ENCODE data around the gene NUP153. TPM values are rescaled to one million over a fixed set of nuclear protein-coding genes. Genes with fewer than 3 reads are reported as not detected.

The NUP153 gene
- total and polyA plus RNA-seq, 2 of the 8 experiments (the other 6 are each of a cell fraction or from before 2014, with no cell fraction given), result 47.0 to 84.8 TPM

DNA sequence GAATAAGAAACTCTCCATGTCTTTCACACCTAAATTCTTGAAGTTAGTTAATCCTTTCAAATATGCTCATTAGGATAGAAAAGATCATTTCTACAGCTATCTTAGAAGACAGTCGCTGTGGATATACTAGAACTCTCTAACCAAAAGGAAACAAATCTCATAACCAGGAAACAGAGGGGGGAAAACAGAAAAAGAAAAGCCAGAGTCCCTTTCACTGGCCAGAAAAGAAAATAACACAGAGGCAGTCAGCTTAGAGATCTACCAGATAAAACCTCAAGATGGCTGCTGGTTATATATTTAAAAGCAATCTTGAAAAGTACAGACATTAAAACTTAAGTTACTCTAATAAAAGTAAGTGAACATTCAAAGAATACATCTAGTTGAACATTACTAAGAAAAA is 19.6 kb downstream of the NUP153 start:
- Histone ChIP-seq H2BK120ac (replicated peaks; ENCODE audit: low read depth, low read length) (no peak overlapping the region), H3K79me1 (ENCODE audit: low read depth, low read length) (0 out of 2 replicates have a peak, but pooled peaks cover 2% of the 10 kb centered on the region), H2BK5ac (ENCODE audit: low read depth, low read length) (no peak overlapping the region), H3K4me1 (replicated peaks in 1 of 4; ENCODE audit: control insufficient read depth in 3 of 4, insufficient read depth in 4 of 4, low read length in 3 of 4) (peaks cover 0 to 7% (median 6%) of the 10 kb centered on the region in 4 experiments; a peak in 3 of 7 replicates), H2AFZ (ENCODE audit: low read length) (no peak overlapping the region), H2AK5ac (ENCODE audit: low read depth, low read length) (no peak overlapping the region), H4K91ac (replicated peaks; ENCODE audit: insufficient read length, low read length) (no peak overlapping the region), H3K4me3 (ENCODE audit: extremely low read depth in 1 of 4, insufficient read depth in 2 of 4, low read depth in 3 of 4, low read length in 4 of 4) (no peak overlapping the region), H4K8ac (ENCODE audit: extremely low read depth, insufficient read depth, low read length) (no peak overlapping the region), H2BK15ac (ENCODE audit: low read length) (no peak overlapping the region), H3K14ac (ENCODE audit: insufficient read length) (no peak overlapping the region), H3K9me3 (ENCODE audit: insufficient read depth in 2 of 2, low read depth in 1 of 2, low read length in 1 of 2) (no peaks in the 10 kb centered on the region), H2BK20ac (ENCODE audit: low read length) (no peak overlapping the region), H3K36me3 (ENCODE audit: control insufficient read depth in 2 of 4, insufficient read depth in 4 of 4, low read length in 3 of 4) (peaks cover 4 to 36% (median 9%) of the 10 kb centered on the region in 4 experiments; a peak in 7 of 8 replicates), H3K27me3 (replicated peaks in 1 of 4; ENCODE audit: control insufficient read depth in 3 of 4, extremely low read depth in 1 of 4, insufficient read depth in 3 of 4, low read length in 3 of 4) (no peaks in the 10 kb centered on the region), H3K4me2 (ENCODE audit: insufficient read depth in 1 of 2, low read depth in 2 of 2, low read length in 2 of 2) (no peak overlapping the region), H3K4ac (replicated peaks; ENCODE audit: insufficient read length, low read depth, low read length) (no peak overlapping the region), H2BK12ac (ENCODE audit: low read depth, low read length) (no peak overlapping the region), H3K23ac (ENCODE audit: insufficient read length) (no peak overlapping the region), H3K18ac (ENCODE audit: extremely low read depth, low read length) (no peak overlapping the region), H3K9ac (replicated peaks in 1 of 4; ENCODE audit: extremely low read depth in 1 of 4, low read depth in 3 of 4, low read length in 3 of 4) (no peak overlapping the region), H3K23me2 (ENCODE audit: low read depth, low read length) (no peaks in the 10 kb centered on the region), H3K56ac (replicated peaks; ENCODE audit: insufficient read length, low read depth, low read length) (no peak overlapping the region), H3K27ac (ENCODE audit: low read depth, low read length) (no peak overlapping the region), H3K79me2 (ENCODE audit: control insufficient read depth in 1 of 2, insufficient read depth in 2 of 2, low read length in 2 of 2) (peaks cover 22 to 95% of the 10 kb centered on the region in 2 experiments), H4K20me1 (replicated peaks in 1 of 2; ENCODE audit: control insufficient read depth in 1 of 2, insufficient read depth in 2 of 2, low read length in 2 of 2) (peaks cover 8 to 19% of the 10 kb centered on the region in 2 experiments), H4K5ac (ENCODE audit: insufficient read length, low read depth, low read length) (no peak overlapping the region)
- CTCF ChIA-PET (ENCODE audit: partially characterized antibody), result interaction anchor here (1.1 kb wide), 1 partner anchor 15 kb away, joined by 3 read pairs; no protein-coding TSS in a partner anchor
- WGBS, 2 experiments (ENCODE audit: extremely low coverage in 1 of 2, insufficient coverage in 1 of 2, insufficient read length in 1 of 2, insufficient replicate concordance in 2 of 2, low coverage in 1 of 2, low lambda C conversion rate in 2 of 2, missing lambda C conversion rate in 1 of 2), result 100% methylated on average over 1 of the region's 1 CpG; no CpG with 5 or more reads in 1 of the 2 experiments
- no peak for FAIRE-seq
- DNase-seq (ENCODE audit: low read depth in 1 of 2, low spot score in 2 of 2), result no peak
- POLR2A ChIA-PET (ENCODE audit: partially characterized antibody), result no interaction called here
- TF ChIP-seq TAF1 (IDR thresholded peaks at IDR 0.05; ENCODE audit: low read depth, low read length) (no peak), BRCA1 (IDR thresholded peaks at IDR 0.05; ENCODE audit: low read depth, low read length) (no peak), TAF7 (optimal IDR thresholded peaks at IDR 0.05; ENCODE audit: borderline replicate concordance, low read depth, low read length) (no peak), POU5F1 (IDR thresholded peaks at IDR 0.05; ENCODE audit: low read depth, low read length) (no peak), POLR2AphosphoS5 (IDR thresholded peaks at IDR 0.05; ENCODE audit: low read depth, low read length) (no peak), TCF12 (IDR thresholded peaks at IDR 0.05; ENCODE audit: low read depth, low read length) (no peak), POLR2A (IDR thresholded peaks at IDR 0.05; ENCODE audit: control extremely low read depth in 1 of 2, low read depth in 2 of 2, low read length in 2 of 2) (no peak), CEBPB (IDR thresholded peaks at IDR 0.05; ENCODE audit: low read depth, low read length) (no peak), ZNF274 (IDR thresholded peaks at IDR 0.05; ENCODE audit: borderline replicate concordance, extremely low read depth, low read length) (no peak), ASH2L (IDR thresholded peaks at IDR 0.05; ENCODE audit: low read length) (no peak), RBBP5 (IDR thresholded peaks at IDR 0.05; ENCODE audit: borderline replicate concordance, low read depth, low read length) (no peak), KDM4A (IDR thresholded peaks at IDR 0.05; ENCODE audit: low read depth, low read length, severe bottlenecking) (no peak)
- TF ChIP-seq, protein P1, sequence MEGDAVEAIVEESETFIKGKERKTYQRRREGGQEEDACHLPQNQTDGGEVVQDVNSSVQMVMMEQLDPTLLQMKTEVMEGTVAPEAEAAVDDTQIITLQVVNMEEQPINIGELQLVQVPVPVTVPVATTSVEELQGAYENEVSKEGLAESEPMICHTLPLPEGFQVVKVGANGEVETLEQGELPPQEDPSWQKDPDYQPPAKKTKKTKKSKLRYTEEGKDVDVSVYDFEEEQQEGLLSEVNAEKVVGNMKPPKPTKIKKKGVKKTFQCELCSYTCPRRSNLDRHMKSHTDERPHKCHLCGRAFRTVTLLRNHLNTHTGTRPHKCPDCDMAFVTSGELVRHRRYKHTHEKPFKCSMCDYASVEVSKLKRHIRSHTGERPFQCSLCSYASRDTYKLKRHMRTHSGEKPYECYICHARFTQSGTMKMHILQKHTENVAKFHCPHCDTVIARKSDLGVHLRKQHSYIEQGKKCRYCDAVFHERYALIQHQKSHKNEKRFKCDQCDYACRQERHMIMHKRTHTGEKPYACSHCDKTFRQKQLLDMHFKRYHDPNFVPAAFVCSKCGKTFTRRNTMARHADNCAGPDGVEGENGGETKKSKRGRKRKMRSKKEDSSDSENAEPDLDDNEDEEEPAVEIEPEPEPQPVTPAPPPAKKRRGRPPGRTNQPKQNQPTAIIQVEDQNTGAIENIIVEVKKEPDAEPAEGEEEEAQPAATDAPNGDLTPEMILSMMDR (IDR thresholded peaks at IDR 0.05; ENCODE audit: control extremely low read depth in 1 of 3, insufficient read depth in 1 of 3, low read depth in 1 of 3, low read length in 3 of 3), result no peak
